ENCODE measurements around the gene BTBD16. TPM values are rescaled to one million over a fixed set of nuclear protein-coding genes. Genes with fewer than 3 reads are reported as not detected.
A peak's percentile ranks its signal among the peaks of the same experiment; 100 is the strongest.

The BTBD16 gene
- polyA plus RNA-seq, 1 donor from 2014 or later, result not detected

- no peaks in the 10 kb centered on the region for H3K27me3 Mint-ChIP-seq
Measured at GRCh38 chr10:122255509-122256301, 15.4 kb upstream of the BTBD16 start.

GRCh38 chr10:122257041-122257440, 14.1 kb upstream of the BTBD16 start:
- no peak overlapping the region for H3K27ac Mint-ChIP-seq
- H3K4me3 Mint-ChIP-seq, result no peak overlapping the region
- no peaks in the 10 kb centered on the region for H3K36me3 Mint-ChIP-seq
- no peaks in the 10 kb centered on the region for H3K27me3 Mint-ChIP-seq
- H3K4me1 Mint-ChIP-seq, result no peaks in the 10 kb centered on the region
- H3K9me3 Mint-ChIP-seq, result peaks cover 2 to 6% (median 5%) of the 10 kb centered on the region in 3 donors

More at GRCh38 chr10:122255509-122256301, 15.4 kb upstream of the BTBD16 start:
- Mint-ChIP-seq H3K4me3 (no peak overlapping the region), H3K4me1 (no peaks in the 10 kb centered on the region), H3K27ac (peak overlapping the region in 1 of 3 donors; percentile 74), H3K36me3 (no peaks in the 10 kb centered on the region), H3K9me3 (no peaks in the 10 kb centered on the region)

DNA sequence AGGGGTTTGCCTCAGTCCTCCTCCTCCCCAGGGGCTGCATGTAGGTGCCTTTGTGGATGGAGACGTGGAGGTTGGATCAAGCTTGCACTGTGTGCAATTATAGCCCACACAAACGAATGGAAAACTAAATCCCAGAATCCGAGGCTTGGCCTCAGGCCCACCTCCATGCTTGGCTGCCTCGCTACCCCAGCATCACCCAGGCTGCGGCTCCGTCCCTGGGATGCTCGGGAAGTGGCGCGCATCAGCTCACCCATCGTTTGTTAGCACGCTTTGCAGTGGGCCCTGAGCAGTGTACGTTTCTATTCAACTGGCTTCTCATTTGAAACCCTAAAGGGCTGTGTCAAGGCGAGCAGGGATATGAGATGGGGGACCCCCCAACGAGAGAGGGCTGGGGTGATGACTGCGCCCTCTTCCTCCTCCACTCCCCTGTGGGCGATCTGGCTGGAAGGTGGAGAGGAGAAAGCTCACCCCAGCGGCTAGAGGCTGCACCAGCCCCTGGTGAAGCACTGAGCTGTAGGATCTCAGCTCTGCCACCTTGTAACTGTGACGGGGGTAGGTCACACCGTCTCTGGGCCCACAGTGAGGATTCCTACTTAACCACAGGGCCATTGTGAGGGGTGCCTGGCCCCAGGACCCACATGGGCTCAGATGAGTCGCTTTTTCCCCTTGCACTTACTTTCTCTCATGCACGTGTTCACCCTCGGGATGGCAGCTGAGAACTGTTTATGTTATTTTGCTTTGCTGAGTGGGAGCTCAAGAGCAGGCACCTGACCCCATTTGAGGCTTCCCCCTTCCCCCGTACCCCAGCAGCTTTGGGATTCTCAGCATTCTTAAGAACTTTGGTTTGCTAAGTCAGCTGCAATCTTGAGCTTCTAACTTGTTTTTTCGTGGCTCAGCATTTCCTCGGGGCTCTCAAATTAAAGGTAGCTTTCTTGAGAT, 12.7 kb upstream of the BTBD16 start:
- Mint-ChIP-seq H3K4me3 (no peak overlapping the region), H3K9me3 (peaks cover 3 to 14% (median 13%) of the 10 kb centered on the region in 3 donors), H3K36me3 (peaks cover 4% of the 10 kb centered on the region), H3K4me1 (no peaks in the 10 kb centered on the region), H3K27me3 (peaks cover under 1% of the 10 kb centered on the region), H3K27ac (no peak overlapping the region)

GRCh38 chr10:122259075-122259466, 12.0 kb upstream of the BTBD16 start:
- no peak overlapping the region for H3K4me3 Mint-ChIP-seq
- peaks cover 3% of the 10 kb centered on the region for H3K27me3 Mint-ChIP-seq
- H3K4me1 Mint-ChIP-seq, result no peaks in the 10 kb centered on the region
- no peak overlapping the region for H3K27ac Mint-ChIP-seq
- H3K36me3 Mint-ChIP-seq, result peaks cover 5% of the 10 kb centered on the region
- peaks cover 3 to 17% (median 16%) of the 10 kb centered on the region in 3 donors for H3K9me3 Mint-ChIP-seq

- Mint-ChIP-seq H3K27me3 (peaks cover 9% of the 10 kb centered on the region), H3K36me3 (peaks cover 5% of the 10 kb centered on the region), H3K4me3 (no peak overlapping the region), H3K27ac (no peak overlapping the region), H3K4me1 (no peaks in the 10 kb centered on the region), H3K9me3 (peaks cover 3 to 17% (median 16%) of the 10 kb centered on the region in 3 donors)
Measured at GRCh38 chr10:122261584-122261983, 9.5 kb upstream of the BTBD16 start.

GRCh38 chr10:122263971-122264370, 7.1 kb upstream of the BTBD16 start:
- no peaks in the 10 kb centered on the region for H3K4me1 Mint-ChIP-seq
- H3K36me3 Mint-ChIP-seq, result peaks cover 5% of the 10 kb centered on the region
- H3K27me3 Mint-ChIP-seq, result peaks cover 15% of the 10 kb centered on the region
- H3K27ac Mint-ChIP-seq, result peak overlapping the region in 1 of 3 donors; percentile 27
- no peak overlapping the region for H3K4me3 Mint-ChIP-seq
- peaks cover 3 to 17% (median 16%) of the 10 kb centered on the region in 3 donors for H3K9me3 Mint-ChIP-seq

DNA sequence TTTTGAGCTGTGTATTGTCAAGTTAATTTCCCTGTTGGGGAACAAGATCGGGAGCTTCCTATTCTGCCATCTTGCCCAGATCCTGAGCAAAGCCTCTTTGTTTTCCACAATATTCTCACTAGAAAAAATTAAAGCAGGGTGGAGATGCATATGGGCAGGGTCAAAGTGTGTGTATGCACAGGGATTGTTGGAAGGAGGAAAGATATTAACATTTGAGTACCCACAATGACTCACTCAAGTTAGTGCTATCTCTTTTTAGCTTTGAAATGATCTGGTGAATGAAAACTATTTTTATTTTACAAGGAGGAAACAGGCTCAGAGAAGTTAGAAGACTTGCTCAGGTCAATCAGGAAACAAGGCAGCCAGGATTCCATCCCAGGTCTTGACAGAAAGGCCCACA, 6.7 kb upstream of the BTBD16 start:
- no peak overlapping the region for H3K4me3 Mint-ChIP-seq
- peaks cover 3 to 17% (median 16%) of the 10 kb centered on the region in 3 donors for H3K9me3 Mint-ChIP-seq
- H3K4me1 Mint-ChIP-seq, result no peaks in the 10 kb centered on the region
- H3K36me3 Mint-ChIP-seq, result peaks cover 5% of the 10 kb centered on the region
- H3K27ac Mint-ChIP-seq, result peak overlapping the region in 1 of 3 donors; percentile 27
- peaks cover 15% of the 10 kb centered on the region for H3K27me3 Mint-ChIP-seq

GRCh38 chr10:122264931-122265330, 6.2 kb upstream of the BTBD16 start:
- Mint-ChIP-seq H3K4me1 (no peaks in the 10 kb centered on the region), H3K4me3 (no peak overlapping the region), H3K27me3 (peaks cover 15% of the 10 kb centered on the region), H3K27ac (no peak overlapping the region), H3K36me3 (peaks cover 7% of the 10 kb centered on the region), H3K9me3 (peaks cover 3 to 17% (median 16%) of the 10 kb centered on the region in 3 donors)

GRCh38 chr10:122265896-122266295, 5.2 kb upstream of the BTBD16 start:
- Mint-ChIP-seq H3K36me3 (peaks cover 7% of the 10 kb centered on the region), H3K4me3 (no peak overlapping the region), H3K27me3 (peaks cover 15% of the 10 kb centered on the region), H3K4me1 (no peaks in the 10 kb centered on the region), H3K9me3 (peaks cover 3 to 17% (median 16%) of the 10 kb centered on the region in 3 donors), H3K27ac (no peak overlapping the region)

GRCh38 chr10:122267849-122268737, 3.0 kb upstream of the BTBD16 start:
- Mint-ChIP-seq H3K4me1 (no peaks in the 10 kb centered on the region), H3K27me3 (peaks cover 15% of the 10 kb centered on the region), H3K9me3 (peaks cover 0 to 6% (median 6%) of the 10 kb centered on the region in 3 donors), H3K36me3 (peaks cover 6% of the 10 kb centered on the region), H3K27ac (no peak overlapping the region), H3K4me3 (no peak overlapping the region)

DNA sequence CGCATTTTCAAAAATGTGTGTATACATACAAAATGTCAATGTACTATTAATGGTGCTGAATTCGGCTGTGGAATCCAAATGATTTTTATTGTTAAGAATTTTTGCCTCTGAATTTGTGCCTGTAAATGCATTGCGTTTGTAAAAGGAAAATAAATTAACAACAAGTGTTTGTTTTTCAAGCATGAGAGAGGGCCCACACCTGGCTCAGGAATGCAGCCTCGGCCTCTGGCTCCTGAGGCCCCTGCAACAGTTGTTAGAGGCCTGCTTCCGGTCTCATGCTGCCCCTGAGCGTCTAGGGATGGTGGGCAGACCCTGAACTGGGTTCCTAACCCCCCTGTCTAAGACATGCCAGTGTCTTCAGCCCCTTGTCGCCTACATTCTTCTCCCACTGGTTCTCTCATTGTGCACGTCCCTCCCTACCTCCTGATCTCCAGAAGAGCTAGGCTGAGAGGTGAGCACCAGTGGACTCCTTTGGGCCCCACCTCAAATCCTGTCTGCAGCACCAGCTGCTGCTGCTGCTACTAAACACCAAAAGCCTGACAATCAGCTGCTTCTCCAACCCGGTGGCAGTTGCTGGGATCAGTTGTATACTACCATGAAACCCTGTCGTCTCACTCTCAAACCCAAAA, 1.9 kb upstream of the BTBD16 start:
- Mint-ChIP-seq H3K27me3 (peaks cover 11% of the 10 kb centered on the region), H3K4me3 (no peak overlapping the region), H3K4me1 (no peaks in the 10 kb centered on the region), H3K36me3 (peaks cover 3% of the 10 kb centered on the region), H3K27ac (peak overlapping the region in 1 of 3 donors; percentile 19), H3K9me3 (no peaks in the 10 kb centered on the region)

GRCh38 chr10:122273966-122274545, 3.0 kb downstream of the BTBD16 start:
- Mint-ChIP-seq H3K27me3 (no peaks in the 10 kb centered on the region), H3K9me3 (no peaks in the 10 kb centered on the region), H3K36me3 (peaks cover 3% of the 10 kb centered on the region), H3K4me3 (no peak overlapping the region), H3K4me1 (no peaks in the 10 kb centered on the region), H3K27ac (no peak overlapping the region)

GRCh38 chr10:122276611-122277208, 5.6 kb downstream of the BTBD16 start:
- H3K4me1 Mint-ChIP-seq, result no peaks in the 10 kb centered on the region
- H3K27ac Mint-ChIP-seq, result no peak overlapping the region
- peaks cover 3% of the 10 kb centered on the region for H3K27me3 Mint-ChIP-seq
- no peak overlapping the region for H3K4me3 Mint-ChIP-seq
- H3K36me3 Mint-ChIP-seq, result no peaks in the 10 kb centered on the region
- no peaks in the 10 kb centered on the region for H3K9me3 Mint-ChIP-seq

Measured in IgD-negative memory B cell (primary cell).